HG03520 (cell line): Measurements from ENCODE around the gene DDX28.
"Not testable (repeated sequence)": the region's sequence is repeated elsewhere in the genome, so short reads cannot be mapped to it uniquely, and the experiment has no call there.

Experiments
- ATAC-seq: cut with Tn5 transposase; IDR thresholded peaks from one replicate; pipeline ENCODE4 v1.9.1; 2021; ENCODE audit warnings: mild to moderate bottlenecking, moderate library complexity; ENCODE audit not compliant: unreplicated experiment

Gene DDX28

DNA sequence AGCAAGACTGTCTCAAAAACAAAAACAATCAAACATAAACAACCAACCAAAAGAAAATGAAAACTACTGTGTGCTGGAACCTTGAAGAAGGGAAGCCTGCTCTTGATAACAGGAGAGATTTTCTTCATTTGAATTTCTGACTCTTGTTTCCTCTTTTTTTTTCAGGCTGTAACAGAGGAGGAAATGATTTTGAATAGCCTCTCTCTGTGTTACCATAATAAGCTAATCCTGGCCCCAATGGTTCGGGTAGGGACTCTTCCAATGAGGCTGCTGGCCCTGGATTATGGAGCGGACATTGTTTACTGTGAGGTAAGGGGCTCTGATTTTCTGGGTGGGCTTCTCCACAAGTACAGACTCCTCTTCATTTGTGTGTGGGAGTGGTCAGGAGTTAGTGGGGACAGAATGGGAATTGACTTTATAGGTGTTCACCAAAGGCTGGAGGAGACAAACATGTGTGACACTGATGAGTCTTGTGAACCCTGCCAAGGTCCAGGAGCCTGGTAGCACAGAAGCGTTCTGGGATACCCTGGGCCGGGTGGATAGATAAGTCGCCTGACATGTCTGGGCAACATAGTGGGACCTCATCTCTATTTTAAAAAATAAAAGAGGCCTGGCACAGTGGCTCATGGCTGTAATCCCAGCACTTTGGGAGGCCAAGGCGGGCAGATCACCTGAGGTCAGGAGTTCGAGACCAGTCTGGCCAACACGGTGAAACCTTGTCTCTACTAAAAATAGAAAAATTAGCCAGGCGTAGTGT is 15.0 kb upstream of the DDX28 start:
- no peak for ATAC-seq

DNA sequence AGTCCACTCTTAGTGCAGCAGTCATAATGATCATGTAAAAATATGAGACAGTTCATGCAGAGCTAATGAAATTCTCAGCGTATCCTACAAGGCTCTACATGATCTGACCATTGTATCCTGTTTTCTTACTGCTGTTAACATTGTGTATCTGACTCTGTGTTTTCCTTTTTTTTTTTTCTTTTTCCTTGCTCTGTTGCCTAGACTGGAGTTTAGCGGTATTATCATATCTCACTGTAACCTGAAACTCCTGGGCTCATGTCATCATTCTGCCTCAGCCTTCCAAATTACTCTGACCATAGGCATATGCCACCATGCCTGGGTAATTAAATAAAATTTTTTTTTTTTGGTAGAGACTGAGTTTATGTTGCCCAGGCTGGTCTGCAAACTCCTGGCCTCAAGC is 12.2 kb upstream of the DDX28 start:
- ATAC-seq: no peak

DNA sequence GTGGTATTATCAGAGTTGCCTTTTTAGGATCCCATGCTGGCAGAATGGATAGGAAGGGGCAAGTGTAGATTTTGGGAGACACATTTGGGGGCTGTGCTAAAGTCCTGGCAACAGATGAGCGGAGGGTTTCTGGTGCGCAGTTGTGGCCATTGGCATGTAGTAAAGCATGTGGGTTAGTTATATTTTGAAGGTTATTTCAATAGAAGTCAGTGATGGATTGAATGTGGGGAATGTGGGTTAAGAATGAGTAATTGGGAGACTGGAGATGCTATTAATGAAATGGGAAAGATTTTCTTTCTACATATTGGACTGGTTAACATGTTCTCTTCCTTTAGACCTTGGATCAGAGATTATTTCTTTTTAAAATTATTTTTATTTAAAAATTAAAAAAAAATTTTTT is 10.1 kb upstream of the DDX28 start:
- no peak for ATAC-seq

DNA sequence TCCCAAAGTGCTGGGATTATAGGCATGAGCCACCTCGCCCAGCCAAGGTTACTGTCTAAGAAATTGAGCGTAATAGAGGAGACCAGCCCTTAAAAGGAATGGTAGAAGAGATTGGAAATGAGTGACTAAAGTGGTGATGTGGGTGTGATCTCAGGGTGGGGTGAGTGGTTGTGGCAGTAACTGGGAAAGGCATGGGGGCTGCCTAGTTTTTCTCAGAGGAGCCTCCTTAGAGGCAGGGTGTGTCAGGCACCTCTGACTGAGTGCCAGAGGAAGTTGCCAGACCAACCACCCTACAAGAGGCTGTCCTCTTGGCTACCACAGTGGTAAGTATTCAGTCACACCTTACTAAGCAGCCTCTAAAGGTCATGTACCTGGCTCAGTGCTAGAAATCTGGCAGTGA is 8.9 kb upstream of the DDX28 start:
- ATAC-seq: no peak

DNA sequence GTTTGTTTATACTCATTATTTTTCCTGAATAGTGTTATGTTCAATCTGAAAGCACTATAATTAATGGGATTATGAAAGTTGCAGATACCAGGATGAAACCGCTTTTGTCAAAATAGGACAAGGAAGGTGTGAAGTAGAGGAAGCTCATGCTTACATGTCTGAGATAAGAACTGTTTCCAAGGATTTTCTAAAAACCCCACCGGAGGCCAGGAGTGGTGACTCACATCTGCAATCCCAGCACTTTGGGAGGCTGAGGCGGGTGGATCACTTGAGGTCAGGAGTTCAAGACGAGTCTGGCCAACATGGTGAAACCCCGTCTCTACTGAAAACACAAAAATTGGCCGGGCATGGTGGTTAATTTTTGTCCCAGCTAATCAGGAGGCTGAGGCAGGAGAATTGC is 7.1 kb upstream of the DDX28 start:
- ATAC-seq: not testable (repeated sequence)

DNA sequence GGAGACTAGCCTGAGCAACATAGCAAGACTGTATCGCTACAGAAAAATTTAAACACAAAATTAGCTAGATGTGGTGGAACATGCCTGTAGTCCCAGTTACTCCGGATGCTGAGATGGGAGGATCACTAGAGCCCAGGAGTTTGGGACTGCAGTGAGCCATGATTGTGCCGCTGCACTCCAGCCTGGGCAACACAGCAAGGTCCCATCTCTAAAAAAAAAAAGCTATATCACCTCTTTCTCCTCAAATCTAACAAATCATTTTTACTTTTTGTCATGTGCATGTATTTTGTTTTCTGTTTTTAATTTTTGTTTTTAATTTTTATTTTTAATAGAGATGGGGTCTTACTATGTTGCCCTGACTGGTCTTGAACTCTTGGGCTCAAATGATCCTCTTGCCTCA is 6.0 kb upstream of the DDX28 start:
- ATAC-seq: no peak

DNA sequence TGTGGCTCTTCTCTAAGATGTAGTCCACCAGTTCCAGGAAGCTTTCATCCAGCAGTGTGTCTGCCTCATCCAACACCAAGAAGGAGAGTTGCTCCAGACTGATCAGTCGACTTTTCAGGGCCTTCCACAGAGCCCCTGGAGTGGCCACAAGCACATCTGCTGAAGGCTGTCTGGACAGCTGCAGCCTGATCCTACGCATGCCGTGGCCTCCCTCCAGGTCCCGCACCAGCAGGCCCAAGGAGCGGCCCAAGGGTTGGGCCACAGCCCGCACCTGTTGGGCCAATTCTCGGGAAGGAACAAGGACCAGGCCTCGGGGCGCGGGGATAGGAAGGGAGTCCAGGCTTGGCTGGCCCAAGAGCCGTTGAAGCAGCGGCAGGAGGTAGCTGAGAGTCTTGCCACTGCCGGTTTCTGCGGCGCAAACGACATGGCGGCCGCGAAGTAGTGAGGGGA is 729 bp downstream of the DDX28 start:
- peak; percentile 16 for ATAC-seq

DNA sequence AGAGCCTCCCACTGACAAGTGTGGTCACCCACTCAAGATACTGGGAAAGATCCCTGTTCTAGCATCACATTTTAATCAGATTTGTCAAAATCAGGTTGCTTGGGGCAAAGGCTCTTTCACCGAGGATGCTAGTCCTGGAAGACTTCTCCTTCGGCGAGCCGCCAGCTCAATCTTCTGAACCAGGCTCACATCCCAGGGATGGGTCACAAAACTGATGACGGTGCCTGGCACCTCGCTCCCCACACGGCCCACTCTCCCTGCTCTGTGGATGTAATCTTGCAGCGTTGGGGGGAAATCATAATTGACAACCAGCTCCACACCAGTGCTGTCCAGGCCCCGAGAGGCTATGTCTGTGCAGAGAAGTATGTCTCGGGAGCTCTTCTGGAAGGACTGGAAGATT is 1.5 kb downstream of the DDX28 start:
- ATAC-seq: no peak

DNA sequence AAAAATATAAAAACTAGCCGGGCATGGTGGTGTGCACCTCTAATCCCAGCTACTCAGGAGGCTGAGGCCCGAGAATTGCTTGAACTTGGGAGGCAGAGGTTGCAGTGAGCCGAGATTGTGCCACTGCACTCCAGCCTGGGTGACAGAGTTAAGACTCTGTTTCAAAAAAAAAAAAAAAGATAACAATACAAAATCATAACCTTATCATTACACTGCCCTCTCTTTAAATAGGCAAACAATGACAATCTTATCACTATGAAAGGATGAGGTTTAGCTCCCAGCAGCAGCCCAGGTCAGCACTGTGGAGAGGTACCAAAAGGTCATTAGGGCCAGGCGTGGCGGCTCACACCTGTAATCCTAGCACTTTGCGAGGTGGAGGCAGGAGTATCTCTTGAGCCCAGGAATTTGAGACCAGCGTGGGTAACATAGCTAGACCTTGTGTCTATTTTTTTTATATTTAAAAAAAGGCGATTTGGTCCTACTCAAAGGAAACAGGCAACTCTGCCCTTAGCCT is 3.8 kb downstream of the DDX28 start:
- ATAC-seq: no peak

DNA sequence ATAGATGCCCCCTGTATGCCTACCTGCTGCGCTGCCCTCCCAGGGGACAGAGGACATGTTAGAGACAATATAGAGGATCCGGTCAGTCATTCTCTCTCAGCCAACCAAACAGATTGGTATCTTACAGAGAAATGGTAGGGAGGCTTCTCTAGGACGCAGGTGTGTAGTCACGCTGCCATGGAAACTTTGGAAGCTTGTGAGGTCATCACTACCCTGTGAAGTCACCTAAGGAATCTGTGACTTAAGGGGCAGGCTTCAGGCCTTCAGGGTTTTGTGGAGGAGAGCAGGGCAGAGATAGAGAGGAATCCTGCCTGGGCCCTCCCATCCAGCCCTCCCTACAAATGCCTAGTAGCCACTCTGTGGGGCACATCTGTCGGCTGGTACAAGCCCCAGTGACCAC is 7.4 kb downstream of the DDX28 start, which contains the start of gene DPEP2NB:
DPEP2NB (minus strand) TSS at position 231 of the 400 bp plus-strand sequence; CDS start at position 90, 141 bp downstream.
- ATAC-seq: no peak

DNA sequence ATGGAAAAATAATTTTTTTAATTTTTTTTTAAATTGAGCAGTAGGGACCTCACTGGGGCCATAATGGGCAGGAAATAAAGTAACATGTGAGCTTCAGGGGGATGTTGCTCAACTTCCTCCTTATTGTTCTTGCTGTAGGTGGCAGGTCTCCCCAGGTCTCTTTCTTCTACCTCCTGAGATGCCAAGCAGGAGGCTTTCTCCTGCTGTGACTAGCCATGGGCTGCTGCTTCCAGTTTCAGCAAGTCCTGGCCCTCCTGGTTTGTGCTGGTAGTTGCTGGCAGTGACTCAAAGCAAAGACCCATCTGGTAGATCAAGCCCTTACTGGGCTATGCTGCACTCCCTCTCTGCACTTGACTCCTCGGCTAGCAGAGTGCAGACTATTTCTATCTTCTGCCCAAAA is 9.6 kb downstream of the DDX28 start:
- ATAC-seq: no peak

DNA sequence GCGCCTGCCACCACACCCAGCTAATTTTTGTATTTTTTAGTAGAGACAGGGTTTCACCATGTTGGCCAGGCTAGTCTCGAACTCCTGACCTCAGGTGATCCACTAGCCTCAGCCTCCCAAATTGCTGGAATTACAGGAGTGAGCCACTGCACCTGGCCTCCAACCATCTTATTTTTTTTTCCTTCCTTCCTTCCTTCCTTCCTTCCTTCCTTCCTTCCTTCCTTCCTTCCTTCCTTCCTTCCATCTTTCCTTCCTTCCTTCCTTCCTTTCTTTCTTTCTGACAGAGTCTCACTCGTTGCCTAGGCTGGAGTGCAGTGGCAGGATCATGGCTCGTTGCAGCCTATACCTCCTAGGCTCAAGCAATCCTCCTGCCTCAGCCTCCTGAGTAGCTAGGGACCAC is 13.2 kb downstream of the DDX28 start:
- ATAC-seq: not testable (repeated sequence)

DNA sequence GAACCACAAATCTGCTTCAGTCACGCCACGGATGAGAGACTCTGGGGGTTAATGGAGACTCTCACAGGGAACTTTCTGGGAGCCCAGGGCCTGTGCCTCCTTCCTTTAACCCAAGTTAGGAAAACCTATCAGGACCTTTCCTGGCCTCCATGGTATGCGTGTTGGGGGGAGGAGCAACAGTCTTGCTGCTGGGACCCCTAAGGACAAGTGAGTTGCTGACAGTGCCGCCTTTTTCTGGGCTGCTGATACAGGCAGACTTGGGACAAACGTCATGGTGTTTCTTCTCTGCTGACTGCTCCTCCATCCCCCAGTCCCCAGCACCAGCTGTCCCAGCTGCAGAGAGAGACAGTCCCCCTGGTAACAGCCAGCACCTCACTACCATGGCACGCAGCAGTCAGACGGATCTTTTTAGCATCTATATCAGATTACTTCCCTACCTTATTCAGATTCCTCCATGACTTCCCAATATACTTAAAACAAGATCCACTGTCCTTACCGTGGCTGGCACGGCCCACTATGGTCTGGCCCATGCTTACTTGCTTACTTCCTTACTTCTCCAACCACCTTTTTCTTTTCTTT is 13.8 kb downstream of the DDX28 start:
- ATAC-seq: no peak

DNA sequence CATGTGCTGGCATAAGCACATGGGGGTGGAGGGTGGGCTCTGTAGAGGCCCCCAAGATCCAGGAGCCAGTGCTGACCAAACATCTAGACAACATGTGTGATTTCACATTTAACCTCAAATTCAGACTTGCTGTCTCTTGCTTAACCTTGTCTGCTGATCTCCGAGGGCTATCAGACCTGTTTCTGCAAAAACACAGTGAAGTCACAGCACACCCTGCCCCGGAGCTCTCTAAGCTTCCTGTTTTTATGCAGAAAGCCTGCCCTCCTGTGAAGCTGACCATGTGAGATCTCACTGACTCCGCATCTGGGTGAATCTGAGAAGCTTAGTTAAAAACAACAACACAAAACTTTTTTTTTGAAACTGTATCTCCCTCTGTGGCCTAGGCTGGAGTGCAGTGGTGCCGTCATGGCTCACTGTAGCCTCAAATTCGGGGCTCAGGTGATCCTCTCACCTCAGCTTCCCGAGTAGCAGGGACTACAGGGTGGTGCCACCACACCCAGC is 17.2 kb downstream of the DDX28 start:
- no peak for ATAC-seq

DNA sequence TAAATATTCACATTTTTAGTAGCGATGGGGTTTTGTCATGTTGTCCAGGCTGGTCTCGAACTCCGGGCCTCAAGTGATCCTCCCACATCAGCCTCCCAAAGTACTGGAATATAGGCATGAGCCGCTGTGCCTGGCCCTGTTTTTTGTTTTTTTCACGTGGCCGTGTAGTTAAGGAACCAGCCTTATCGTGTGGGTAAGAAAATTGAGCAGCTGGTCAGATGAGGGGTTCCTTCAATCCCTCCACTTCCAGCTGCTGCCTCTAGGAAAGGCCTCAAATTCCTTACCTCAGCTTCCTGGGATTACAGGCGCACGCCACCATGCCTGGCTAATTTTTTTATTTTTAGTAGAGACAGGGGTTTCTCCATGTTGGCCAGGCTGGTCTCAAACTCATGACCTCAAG is 17.8 kb downstream of the DDX28 start:
- no peak for ATAC-seq

DNA sequence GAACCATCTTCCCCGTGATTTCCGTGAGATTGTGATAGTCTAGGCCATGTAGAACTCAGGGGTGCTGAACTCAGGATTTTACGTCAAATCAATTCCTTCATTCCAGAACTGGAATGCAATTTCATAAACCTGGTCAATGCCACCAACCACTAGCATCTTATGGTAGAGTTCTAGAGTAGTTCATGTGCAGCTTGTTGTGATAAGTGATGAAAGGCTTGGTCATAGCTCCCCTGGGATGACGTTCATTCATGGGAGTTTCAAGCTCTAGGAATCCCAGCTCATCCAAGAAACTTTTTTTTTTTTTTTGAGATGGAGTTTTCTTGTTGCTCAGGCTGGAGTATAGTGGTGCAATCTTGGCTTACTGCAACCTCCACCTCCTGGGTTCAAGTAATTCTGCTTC is 20.0 kb downstream of the DDX28 start:
- ATAC-seq: no peak

DNA sequence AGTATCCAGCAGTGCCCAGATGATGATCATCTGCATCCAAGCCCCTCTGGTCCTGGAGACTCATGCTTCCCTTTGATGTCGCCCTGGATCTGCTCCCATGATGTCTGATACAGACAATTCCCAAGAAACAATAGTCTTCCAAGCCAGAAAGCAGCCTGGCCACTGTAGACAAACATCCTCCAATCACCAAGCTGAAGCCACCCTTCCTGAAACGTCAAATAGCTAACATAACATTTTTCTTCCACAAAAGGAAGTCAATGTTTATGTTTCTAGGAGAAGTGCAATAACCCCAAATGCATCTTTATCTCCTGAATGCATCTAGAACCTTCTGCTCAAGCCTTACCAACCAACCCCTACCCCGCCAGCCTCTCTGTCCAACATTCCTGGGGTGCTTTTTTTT is 22.6 kb downstream of the DDX28 start:
- ATAC-seq: no peak

DNA sequence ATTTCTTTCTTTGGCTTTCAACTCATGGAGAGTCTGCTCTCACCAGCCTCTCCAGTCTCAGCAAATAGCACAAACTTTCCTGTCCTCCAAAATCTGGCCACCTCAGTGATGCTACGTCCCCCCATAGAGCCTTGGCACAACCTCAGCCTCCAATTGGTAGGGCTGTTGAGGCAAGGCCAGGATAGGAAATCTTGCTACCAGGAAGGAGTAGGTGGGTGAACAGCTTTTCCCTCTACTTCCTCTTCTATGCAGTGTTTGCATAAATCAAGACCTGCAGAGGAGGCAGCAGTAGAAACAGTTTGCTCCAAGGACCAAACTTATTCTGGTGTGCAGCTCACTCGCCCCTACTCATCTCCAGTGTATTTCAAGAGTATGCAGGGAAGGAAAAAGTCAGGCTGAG is 23.0 kb downstream of the DDX28 start:
- no peak for ATAC-seq

DNA sequence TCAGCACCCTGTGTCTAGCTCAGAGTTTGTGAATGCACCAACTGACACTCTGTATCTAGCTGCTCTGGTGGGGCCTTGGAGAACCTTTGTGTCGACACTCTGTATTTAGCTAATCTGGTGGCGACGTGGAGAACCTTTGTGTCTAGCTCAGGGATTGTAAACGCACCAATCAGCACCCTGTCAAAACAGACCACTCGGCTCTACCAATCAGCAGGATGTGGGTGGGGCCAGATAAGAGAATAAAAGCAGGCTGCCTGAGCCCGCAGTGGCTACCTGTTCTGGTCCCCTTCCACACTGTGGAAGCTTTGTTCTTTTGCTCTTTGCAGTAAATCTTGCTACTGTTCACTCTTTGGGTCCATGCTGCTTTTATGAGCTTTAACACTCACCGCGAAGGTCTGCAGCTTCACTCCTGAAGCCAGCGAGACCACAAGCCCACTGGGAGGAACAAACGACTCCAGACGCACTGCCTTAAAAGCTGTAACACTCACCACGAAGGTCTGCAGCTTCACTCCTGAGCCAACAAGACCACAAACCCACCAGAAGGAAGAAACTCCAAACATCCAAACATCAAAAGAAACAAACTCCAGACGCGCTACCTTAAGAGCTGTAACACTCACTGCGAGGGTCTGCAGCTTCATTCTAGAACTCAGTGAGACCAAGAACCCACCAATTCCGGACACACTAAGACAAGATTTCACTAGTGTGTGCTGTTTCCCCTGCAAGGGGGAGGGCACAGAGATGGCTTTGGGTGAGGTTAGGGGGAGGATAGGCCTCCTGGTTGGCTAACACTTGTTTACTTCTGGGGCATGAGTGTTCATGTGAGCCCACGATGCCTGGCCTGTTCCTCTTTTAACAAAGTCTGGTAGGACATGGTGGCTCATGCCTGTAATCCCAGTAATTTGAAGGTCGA is 24.0 kb downstream of the DDX28 start, which contains the start of gene DPEP2:
DPEP2 (minus strand) TSS at position 706 of the 910 bp plus-strand sequence. CDS start 6,272 bp downstream, outside the sequence.
- ATAC-seq: not testable (repeated sequence)

DNA sequence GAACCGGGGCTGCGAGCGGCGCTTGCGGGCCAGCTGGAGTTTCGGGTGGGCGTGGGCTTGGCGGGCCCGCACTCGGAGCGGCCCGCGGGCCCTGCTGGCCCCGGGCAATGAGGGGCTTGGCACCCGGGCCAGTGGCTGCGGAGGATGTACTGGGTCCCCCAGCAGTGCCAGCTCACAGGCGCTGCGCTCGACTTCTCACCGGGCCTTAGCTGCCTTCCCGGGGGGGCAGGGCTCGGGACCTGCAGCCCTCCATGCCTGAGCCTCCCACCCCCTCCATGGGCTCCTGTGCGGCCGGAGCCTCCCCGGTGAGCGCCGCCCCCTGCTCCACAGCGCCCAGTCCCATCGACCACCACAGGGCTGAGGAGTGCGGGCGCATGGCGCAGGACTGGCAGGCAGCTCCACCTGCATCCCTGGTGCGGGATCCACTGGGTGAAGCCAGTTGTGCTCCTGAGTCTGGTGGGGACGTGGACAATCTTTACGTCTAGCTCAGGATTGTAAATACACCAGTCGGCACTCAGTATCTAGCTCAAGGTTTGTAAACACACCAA is 24.7 kb downstream of the DDX28 start:
- ATAC-seq: not testable (repeated sequence)

DNA sequence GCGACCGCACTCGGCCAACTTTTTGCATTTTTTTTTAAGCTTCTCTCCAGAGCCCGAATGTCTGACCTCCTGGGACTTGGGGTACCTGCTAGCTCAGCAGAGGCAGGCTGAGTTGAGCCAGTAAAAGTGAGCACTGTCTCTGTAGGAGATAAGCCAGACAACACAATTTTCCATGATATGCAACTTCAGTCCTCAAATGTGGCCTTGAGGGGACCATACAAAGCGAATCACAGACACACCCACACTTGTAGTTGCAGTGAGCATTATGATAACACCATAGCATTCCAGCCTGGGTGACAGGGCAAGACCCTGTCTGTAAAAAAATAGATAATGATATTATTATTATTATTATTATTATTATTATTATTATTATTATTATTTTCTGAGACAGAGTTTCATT is 26.4 kb downstream of the DDX28 start:
- ATAC-seq: no peak
